ENCODE measurements around the gene MPRIP.

MPRIP gene

GRCh38 chr17:17034496-17035075, 7.7 kb upstream of the MPRIP start:
- no peak for ATAC-seq
- TF ChIP-seq, protein P1, sequence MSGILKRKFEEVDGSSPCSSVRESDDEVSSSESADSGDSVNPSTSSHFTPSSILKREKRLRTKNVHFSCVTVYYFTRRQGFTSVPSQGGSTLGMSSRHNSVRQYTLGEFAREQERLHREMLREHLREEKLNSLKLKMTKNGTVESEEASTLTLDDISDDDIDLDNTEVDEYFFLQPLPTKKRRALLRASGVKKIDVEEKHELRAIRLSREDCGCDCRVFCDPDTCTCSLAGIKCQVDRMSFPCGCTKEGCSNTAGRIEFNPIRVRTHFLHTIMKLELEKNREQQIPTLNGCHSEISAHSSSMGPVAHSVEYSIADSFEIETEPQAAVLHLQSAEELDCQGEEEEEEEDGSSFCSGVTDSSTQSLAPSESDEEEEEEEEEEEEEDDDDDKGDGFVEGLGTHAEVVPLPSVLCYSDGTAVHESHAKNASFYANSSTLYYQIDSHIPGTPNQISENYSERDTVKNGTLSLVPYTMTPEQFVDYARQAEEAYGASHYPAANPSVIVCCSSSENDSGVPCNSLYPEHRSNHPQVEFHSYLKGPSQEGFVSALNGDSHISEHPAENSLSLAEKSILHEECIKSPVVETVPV (CRISPR knock-in tag; IDR thresholded peaks at IDR 0.05) = no peak
- no peak for TF ChIP-seq BACH2 (CRISPR knock-in tag; IDR thresholded peaks at IDR 0.05; ENCODE audit: borderline replicate concordance)
- TF ChIP-seq, protein P2, sequence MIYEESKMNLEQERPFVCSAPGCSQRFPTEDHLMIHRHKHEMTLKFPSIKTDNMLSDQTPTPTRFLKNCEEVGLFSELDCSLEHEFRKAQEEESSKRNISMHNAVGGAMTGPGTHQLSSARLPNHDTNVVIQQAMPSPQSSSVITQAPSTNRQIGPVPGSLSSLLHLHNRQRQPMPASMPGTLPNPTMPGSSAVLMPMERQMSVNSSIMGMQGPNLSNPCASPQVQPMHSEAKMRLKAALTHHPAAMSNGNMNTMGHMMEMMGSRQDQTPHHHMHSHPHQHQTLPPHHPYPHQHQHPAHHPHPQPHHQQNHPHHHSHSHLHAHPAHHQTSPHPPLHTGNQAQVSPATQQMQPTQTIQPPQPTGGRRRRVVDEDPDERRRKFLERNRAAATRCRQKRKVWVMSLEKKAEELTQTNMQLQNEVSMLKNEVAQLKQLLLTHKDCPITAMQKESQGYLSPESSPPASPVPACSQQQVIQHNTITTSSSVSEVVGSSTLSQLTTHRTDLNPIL (CRISPR knock-in tag; IDR thresholded peaks at IDR 0.05; ENCODE audit: low read depth) = no peak
- no peak for TF ChIP-seq ZNF70 (CRISPR knock-in tag; IDR thresholded peaks at IDR 0.05)
- TF ChIP-seq ZFP3 (CRISPR knock-in tag; IDR thresholded peaks at IDR 0.05) = no peak
- no peak for TF ChIP-seq ZNF8 (CRISPR knock-in tag; IDR thresholded peaks at IDR 0.05)
- no peak for TF ChIP-seq OSR1 (CRISPR knock-in tag; IDR thresholded peaks at IDR 0.05)
- TF ChIP-seq SNAI2 (CRISPR knock-in tag; IDR thresholded peaks at IDR 0.05) = no peak
- no peak for TF ChIP-seq ZFP30 (CRISPR knock-in tag; IDR thresholded peaks at IDR 0.05)
- no peak for TF ChIP-seq TOX (CRISPR knock-in tag; IDR thresholded peaks at IDR 0.05; ENCODE audit: borderline replicate concordance)
- no peak for TF ChIP-seq ESRRG (CRISPR knock-in tag; IDR thresholded peaks at IDR 0.05)
- TF ChIP-seq CSDC2 (CRISPR knock-in tag; IDR thresholded peaks at IDR 0.05) = no peak
- no peak for TF ChIP-seq TCF4 (CRISPR knock-in tag; IDR thresholded peaks at IDR 0.05; ENCODE audit: borderline replicate concordance)
- TF ChIP-seq ARNTL (CRISPR knock-in tag; IDR thresholded peaks at IDR 0.05; ENCODE audit: borderline replicate concordance, low read depth) = no peak
- TF ChIP-seq, protein P3, sequence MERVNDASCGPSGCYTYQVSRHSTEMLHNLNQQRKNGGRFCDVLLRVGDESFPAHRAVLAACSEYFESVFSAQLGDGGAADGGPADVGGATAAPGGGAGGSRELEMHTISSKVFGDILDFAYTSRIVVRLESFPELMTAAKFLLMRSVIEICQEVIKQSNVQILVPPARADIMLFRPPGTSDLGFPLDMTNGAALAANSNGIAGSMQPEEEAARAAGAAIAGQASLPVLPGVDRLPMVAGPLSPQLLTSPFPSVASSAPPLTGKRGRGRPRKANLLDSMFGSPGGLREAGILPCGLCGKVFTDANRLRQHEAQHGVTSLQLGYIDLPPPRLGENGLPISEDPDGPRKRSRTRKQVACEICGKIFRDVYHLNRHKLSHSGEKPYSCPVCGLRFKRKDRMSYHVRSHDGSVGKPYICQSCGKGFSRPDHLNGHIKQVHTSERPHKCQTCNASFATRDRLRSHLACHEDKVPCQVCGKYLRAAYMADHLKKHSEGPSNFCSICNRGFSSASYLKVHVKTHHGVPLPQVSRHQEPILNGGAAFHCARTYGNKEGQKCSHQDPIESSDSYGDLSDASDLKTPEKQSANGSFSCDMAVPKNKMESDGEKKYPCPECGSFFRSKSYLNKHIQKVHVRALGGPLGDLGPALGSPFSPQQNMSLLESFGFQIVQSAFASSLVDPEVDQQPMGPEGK (CRISPR knock-in tag; IDR thresholded peaks at IDR 0.05; ENCODE audit: borderline replicate concordance) = no peak

- ATAC-seq = no peak
- TF ChIP-seq TOX (CRISPR knock-in tag; IDR thresholded peaks at IDR 0.05; ENCODE audit: borderline replicate concordance) (no peak), ARNTL (CRISPR knock-in tag; IDR thresholded peaks at IDR 0.05; ENCODE audit: borderline replicate concordance, low read depth) (no peak), ZNF565 (CRISPR knock-in tag; conservative IDR thresholded peaks at IDR 0.05; ENCODE audit: low read depth) (no peak), CSDC2 (CRISPR knock-in tag; IDR thresholded peaks at IDR 0.05) (no peak), ZFP30 (CRISPR knock-in tag; IDR thresholded peaks at IDR 0.05) (no peak), TCF4 (CRISPR knock-in tag; IDR thresholded peaks at IDR 0.05; ENCODE audit: borderline replicate concordance) (no peak), POU6F1 (CRISPR knock-in tag; IDR thresholded peaks at IDR 0.05; ENCODE audit: borderline replicate concordance, low read depth) (no peak), GLIS3 (CRISPR knock-in tag; IDR thresholded peaks at IDR 0.05) (no peak), ZNF8 (CRISPR knock-in tag; IDR thresholded peaks at IDR 0.05) (no peak), BACH2 (CRISPR knock-in tag; IDR thresholded peaks at IDR 0.05; ENCODE audit: borderline replicate concordance) (no peak), ESRRG (CRISPR knock-in tag; IDR thresholded peaks at IDR 0.05) (no peak), ZNF70 (CRISPR knock-in tag; IDR thresholded peaks at IDR 0.05) (no peak), ISL1 (CRISPR knock-in tag; IDR thresholded peaks at IDR 0.05) (no peak), SNAI2 (CRISPR knock-in tag; IDR thresholded peaks at IDR 0.05) (no peak)
- TF ChIP-seq, protein P1 (CRISPR knock-in tag; IDR thresholded peaks at IDR 0.05) = no peak
- TF ChIP-seq, protein P3 (CRISPR knock-in tag; IDR thresholded peaks at IDR 0.05; ENCODE audit: borderline replicate concordance) = no peak
- TF ChIP-seq, protein P2 (CRISPR knock-in tag; IDR thresholded peaks at IDR 0.05; ENCODE audit: low read depth) = no peak
Observed at GRCh38 chr17:17035490-17035889, 6.8 kb upstream of the MPRIP start.

Measured in SK-N-SH treated with all-trans-retinoic acid at 6 μM for 48 hours (cell line).